Measurements from ENCODE around the gene ZNF20.

DNA sequence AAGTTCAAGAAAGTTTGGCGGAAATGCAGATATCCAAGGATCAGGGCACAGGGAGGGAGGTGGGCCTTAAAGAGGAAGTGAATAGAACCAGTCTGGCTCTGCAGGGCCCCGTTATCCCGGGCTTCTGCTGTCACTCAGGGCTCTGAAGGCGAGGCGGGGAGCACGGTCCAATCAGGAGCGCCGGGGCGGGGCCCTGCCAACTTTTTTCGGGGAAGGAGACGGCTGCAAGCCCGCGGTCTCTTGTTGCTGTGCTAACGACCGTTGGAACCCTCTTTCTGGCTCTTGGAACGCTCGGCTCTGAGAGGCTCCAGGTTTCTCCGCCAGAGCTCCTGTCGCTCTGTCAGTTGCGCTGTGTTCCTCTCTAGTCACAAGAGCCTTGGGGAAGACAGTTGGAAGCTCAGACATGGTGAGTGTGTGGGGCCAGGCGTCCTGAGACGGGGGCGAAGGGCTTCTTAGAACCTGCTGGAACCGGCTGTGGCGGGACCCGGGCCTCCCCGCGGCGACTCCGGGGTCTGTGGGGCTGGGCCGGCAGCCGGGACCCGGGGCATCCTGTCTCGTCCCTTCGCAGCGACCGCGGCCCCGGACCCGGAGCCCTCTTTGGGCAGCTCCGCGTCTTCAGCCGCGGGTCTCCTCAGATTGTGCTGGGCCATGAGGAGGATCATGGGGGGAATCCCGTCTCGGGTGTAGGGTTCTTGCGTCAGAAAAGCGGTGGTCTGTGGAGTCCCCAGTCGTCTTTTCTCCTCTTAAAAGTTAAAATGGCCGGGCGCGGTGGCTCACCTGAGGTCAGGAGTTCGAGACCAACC is 47.9 kb downstream of the ZNF20 start:
- TF ChIP-seq EZH2 (IDR thresholded peaks at IDR 0.05; ENCODE audit: insufficient read depth, poor library complexity, severe bottlenecking) (no peak), EZH2phosphoT487 (IDR thresholded peaks at IDR 0.05; ENCODE audit: insufficient read depth, low read depth) (no peak)
